GM12878 (cell line): ENCODE measurements around the gene NCKAP5L. TPM values are rescaled to one million over a fixed set of nuclear protein-coding genes. Genes with fewer than 3 reads are reported as not detected.
A peak's percentile ranks its signal among the peaks of the same experiment; 100 is the strongest.

ENCODE experiments used
- CBX5 ChIP-seq: sonication (generic); IDR thresholded peaks from 2 replicates; pipeline ENCODE4 v1.6.1; 2016; ENCODE audit warnings: low read depth, moderate library complexity, mild to moderate bottlenecking, inconsistent platforms
- CREM ChIP-seq: IDR thresholded peaks from 2 replicates; pipeline ENCODE4 v1.6.1; 2014; ENCODE audit warnings: antibody characterized with exemption, low read depth
- HDAC2 ChIP-seq: fragments of 200-600 bp; sonication (generic); IDR thresholded peaks from 2 replicates; pipeline ENCODE4 v1.6.1; 2017
- MAX ChIP-seq: IDR thresholded peaks from 2 replicates; pipeline ENCODE4 v1.6.1; 2012; ENCODE audit warnings: low read depth, low read length, improper control_type of control experiment
- MTA2 ChIP-seq: fragments of 450-650 bp; IDR thresholded peaks from 2 replicates; pipeline ENCODE4 v1.6.1; 2016; ENCODE audit warnings: low read depth, mild to moderate bottlenecking, moderate library complexity
- MTA3 ChIP-seq: IDR thresholded peaks from 2 replicates; pipeline ENCODE4 v1.6.1; 2012; ENCODE audit warnings: low read length, inconsistent platforms, borderline replicate concordance
- SMAD1 ChIP-seq: fragments of 450-650 bp; IDR thresholded peaks from 2 replicates; pipeline ENCODE4 v1.6.1; 2018; ENCODE audit warnings: mild to moderate bottlenecking, low read depth; ENCODE audit not compliant: partially characterized antibody
- SMAD5 ChIP-seq: IDR thresholded peaks from 2 replicates; pipeline ENCODE4 v1.6.1; 2016; ENCODE audit warnings: antibody characterized with exemption, low read depth
- TCF3 ChIP-seq: IDR thresholded peaks from 2 replicates; pipeline ENCODE4 v1.6.1; 2012; ENCODE audit warnings: low read depth, mild to moderate bottlenecking, low read length, borderline replicate concordance; ENCODE audit not compliant: insufficient read depth
- TCF7 ChIP-seq: IDR thresholded peaks from 2 replicates; pipeline ENCODE4 v1.6.1; 2014; ENCODE audit warnings: antibody characterized with exemption, borderline replicate concordance
- ZBTB11 ChIP-seq: fragments of 450-650 bp; formaldehyde crosslinking; IDR thresholded peaks from 2 replicates; pipeline ENCODE4 v1.5.0; 2022; ENCODE audit warnings: mild to moderate bottlenecking, missing genetic modification characterization
- ZNF207 ChIP-seq: fragments of 450-650 bp; IDR thresholded peaks from 2 replicates; pipeline ENCODE4 v1.6.1; 2014; ENCODE audit warnings: antibody characterized with exemption, mild to moderate bottlenecking, borderline replicate concordance
- ZNF384 ChIP-seq: IDR thresholded peaks from 2 replicates; pipeline ENCODE4 v1.6.1; 2012; ENCODE audit warnings: low read depth, mild to moderate bottlenecking, low read length, improper control_type of control experiment, borderline replicate concordance
- ZNF687 ChIP-seq: fragments of 450-650 bp; IDR thresholded peaks from 2 replicates; pipeline ENCODE4 v1.6.1; 2017; ENCODE audit warnings: mild to moderate bottlenecking, moderate library complexity
- ZZZ3 ChIP-seq: IDR thresholded peaks from 2 replicates; pipeline ENCODE4 v1.6.1; 2011; ENCODE audit warnings: low read depth; ENCODE audit not compliant: control insufficient read depth, insufficient read length
- polyA plus RNA-seq, 11 experiments: library from polyadenylated mRNA; depleted of rRNA in 4 of 11; unstranded in 6 of 11; stranded (reverse) in 5 of 11; fragments of >200 nt; fragmentation: Nextera tagmentation in 4 of 11; fragmentation: Illumina TruSeq in 1 of 11; extraction: Ambion mirVana in 4 of 11; extraction: Trizol in 1 of 11; gene quantifications; 1 replicate in 1 of 11; 2 replicates in 10 of 11; pipeline versions ENCODE4 v1.2.1 to v1.2.3, GENCODE V29; 2011 to 2016; ENCODE audit warnings: inconsistent platforms in 2 of 11, missing spikeins in 2 of 11, low read depth in 1 of 11
- total RNA-seq, 4 experiments: library from RNA; depleted of rRNA in 3 of 4; stranded (reverse); fragments of >200 nt in 3 of 4; fragmentation: Illumina TruSeq in 1 of 4; extraction: Trizol in 1 of 4; gene quantifications; 2 replicates each; pipeline versions ENCODE4 v1.2.1 to v1.2.3, GENCODE V29; 2013 to 2021
- TF ChIP-seq, protein P1 (sequence below): fragments of 450-650 bp; IDR thresholded peaks from 2 replicates; pipeline ENCODE4 v1.6.1; 2017; ENCODE audit warnings: mild to moderate bottlenecking, low read depth, inconsistent platforms; ENCODE audit not compliant: poor library complexity, severe bottlenecking

Gene NCKAP5L
- total and polyA plus RNA-seq, 10 of the 15 experiments (the other 5 are each of a cell fraction or from before 2014, with no cell fraction given), result 0.03 to 15.8 (median 4.4) TPM

GRCh38 chr12:49828133-49829091 is at the start of gene NCKAP5L (continued):
- TF ChIP-seq ZZZ3 (no peak), MAX (peak; percentile 13; the same call in 1 of the 2 replicates), MTA2 (no peak), SMAD1 (no peak), ZNF384 (no peak), SMAD5 (no peak), TCF3 (peak; percentile 60; the same call in 1 of the 2 replicates), TCF7 (no peak), MTA3 (no peak), HDAC2 (no peak), CREM (peak; percentile 55; the same call in 1 of the 2 replicates), ZNF687 (no peak), CBX5 (no peak), ZBTB11 (CRISPR knock-in tag) (no peak), ZNF207 (peak; percentile 80; the same call in 1 of the 2 replicates)
- TF ChIP-seq, protein P1, sequence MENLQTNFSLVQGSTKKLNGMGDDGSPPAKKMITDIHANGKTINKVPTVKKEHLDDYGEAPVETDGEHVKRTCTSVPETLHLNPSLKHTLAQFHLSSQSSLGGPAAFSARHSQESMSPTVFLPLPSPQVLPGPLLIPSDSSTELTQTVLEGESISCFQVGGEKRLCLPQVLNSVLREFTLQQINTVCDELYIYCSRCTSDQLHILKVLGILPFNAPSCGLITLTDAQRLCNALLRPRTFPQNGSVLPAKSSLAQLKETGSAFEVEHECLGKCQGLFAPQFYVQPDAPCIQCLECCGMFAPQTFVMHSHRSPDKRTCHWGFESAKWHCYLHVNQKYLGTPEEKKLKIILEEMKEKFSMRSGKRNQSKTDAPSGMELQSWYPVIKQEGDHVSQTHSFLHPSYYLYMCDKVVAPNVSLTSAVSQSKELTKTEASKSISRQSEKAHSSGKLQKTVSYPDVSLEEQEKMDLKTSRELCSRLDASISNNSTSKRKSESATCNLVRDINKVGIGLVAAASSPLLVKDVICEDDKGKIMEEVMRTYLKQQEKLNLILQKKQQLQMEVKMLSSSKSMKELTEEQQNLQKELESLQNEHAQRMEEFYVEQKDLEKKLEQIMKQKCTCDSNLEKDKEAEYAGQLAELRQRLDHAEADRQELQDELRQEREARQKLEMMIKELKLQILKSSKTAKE, result no peak
